IPS DF 6.9 (cell line): Measurements from ENCODE around the gene PLCB1.

Experiments
- DNase-seq: peaks from one replicate; pipeline ENCODE4 v3.0.0-alpha.2; 2013; ENCODE audit warnings: low read depth, low spot score
- H3K27ac ChIP-seq: one replicate; pipeline ENCODE4 v1.5.1; 2013; ENCODE audit warnings: low read length, control low read depth
- H3K27me3 ChIP-seq: 2 replicates; pipeline ENCODE4 v1.6.1; 2013; ENCODE audit warnings: mild to moderate bottlenecking, low read length; ENCODE audit not compliant: control insufficient read depth, insufficient read depth
- H3K36me3 ChIP-seq: 2 replicates; pipeline ENCODE4 v1.6.1; 2013; ENCODE audit warnings: low read length; ENCODE audit not compliant: control insufficient read depth, insufficient read depth
- H3K4me1 ChIP-seq: 2 replicates; pipeline ENCODE4 v1.6.1; 2013; ENCODE audit warnings: low read length; ENCODE audit not compliant: control insufficient read depth, insufficient read depth
- H3K4me3 ChIP-seq: 2 replicates; pipeline ENCODE4 v1.5.1; 2013; ENCODE audit warnings: mild to moderate bottlenecking, low read length
- H3K9me3 ChIP-seq: 2 replicates; pipeline ENCODE4 v1.6.1; 2013; ENCODE audit warnings: low read length, inconsistent platforms; ENCODE audit not compliant: control insufficient read depth, insufficient read depth
- WGBS: extraction: QIAGEN DNeasy Blood & Tissue Kit; methylation state at CpG from one replicate; pipeline ENCODE4 v1.1.7; 2013; ENCODE audit warnings: mixed read lengths, missing lambda C conversion rate; ENCODE audit not compliant: insufficient read length, insufficient coverage; 5-methylcytosine and 5-hydroxymethylcytosine counted together

PLCB1 gene

DNA sequence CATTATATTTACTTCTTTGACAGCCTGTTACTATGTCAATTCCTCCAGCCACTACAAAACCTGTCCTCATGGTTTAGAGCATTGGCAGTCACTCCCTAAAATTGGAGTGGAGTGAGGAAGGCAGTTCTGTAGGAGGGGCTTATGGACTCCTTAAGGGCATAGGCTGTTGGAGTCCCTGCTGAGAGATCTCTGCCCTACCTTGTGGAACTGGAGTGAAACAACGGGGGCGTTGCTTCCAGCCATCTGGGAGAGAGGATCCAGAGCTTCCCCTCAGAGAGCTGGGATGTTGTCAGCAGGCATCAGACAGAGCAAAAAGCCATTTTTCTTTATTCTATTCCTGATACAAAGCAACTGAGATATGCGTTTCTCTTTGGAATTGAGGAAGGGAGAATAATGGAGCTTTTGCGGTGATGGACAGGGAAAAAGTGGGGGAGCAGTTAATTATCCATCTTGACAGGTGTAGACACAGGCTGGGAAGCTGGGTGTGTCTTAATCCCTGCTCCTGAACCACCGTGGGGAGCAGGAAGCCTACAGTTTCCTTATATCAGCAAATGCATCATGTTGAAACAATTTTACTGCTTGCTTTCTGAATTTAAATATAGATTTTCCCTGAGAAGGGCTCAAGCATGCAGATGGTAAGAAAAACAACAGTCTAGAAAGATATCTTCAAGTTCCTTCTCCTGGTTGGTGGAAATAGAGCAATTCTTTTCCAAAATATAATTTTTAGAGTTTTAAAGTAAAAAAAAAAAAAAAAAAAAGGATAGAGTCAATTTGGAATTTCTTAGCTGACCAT, 402.5 kb downstream of the PLCB1 start:
- DNase-seq, result no peak
- no peaks in the 10 kb centered on the region for H3K4me1 ChIP-seq
- no peaks in the 10 kb centered on the region for H3K36me3 ChIP-seq
- no peaks in the 10 kb centered on the region for H3K9me3 ChIP-seq
- no peaks in the 10 kb centered on the region for H3K27me3 ChIP-seq
- H3K4me3 ChIP-seq, result no peak overlapping the region
- no peak overlapping the region for H3K27ac ChIP-seq
- no CpG with 5 or more reads among the region's 5 CpGs for WGBS

DNA sequence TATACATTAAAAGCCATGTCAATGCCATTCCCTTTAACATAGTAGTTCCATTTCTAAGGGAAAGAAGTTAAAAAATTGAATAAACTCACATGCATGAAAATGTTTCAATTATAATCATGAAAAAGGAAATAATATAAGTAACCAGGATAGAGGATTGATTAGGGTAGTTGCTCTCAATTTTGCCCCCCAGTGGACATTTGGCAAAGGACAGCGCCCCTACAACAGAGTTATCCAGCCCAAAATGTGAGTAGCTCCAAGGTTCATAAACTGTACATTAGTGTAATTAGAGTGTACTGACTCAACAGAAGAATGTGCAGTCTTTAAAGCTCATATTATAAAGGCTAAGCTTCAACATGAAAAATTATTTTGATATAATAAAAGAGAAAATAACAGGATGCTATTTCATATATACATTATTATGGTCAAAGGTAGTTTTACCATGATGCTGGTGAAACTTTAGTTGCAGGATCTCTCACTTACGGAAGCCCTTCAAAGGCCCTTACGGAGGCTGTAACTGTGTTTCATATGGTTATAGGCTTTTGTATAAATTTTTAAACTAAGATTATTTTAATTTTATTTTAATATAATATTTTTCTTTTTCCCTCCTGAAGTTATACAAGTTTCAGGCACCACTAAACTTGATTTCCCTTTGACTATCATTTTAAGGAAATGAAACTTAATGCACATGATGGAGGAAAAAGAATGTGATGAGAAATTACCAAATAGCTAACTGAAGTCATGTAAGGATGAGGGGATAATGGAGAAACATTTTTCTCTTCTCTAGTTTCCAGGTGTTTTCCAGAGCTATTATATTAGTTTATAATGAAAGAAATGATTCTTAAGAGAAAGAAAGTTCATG, 403.6 kb downstream of the PLCB1 start:
- no peaks in the 10 kb centered on the region for H3K27me3 ChIP-seq
- H3K4me1 ChIP-seq, result no peaks in the 10 kb centered on the region
- H3K4me3 ChIP-seq, result no peak overlapping the region
- H3K36me3 ChIP-seq, result no peaks in the 10 kb centered on the region
- H3K9me3 ChIP-seq, result no peaks in the 10 kb centered on the region
- H3K27ac ChIP-seq, result no peak overlapping the region
- no CpG with 5 or more reads among the region's 3 CpGs for WGBS
- peak; percentile 2 for DNase-seq

- H3K4me1 ChIP-seq, result no peaks in the 10 kb centered on the region
- H3K9me3 ChIP-seq, result no peaks in the 10 kb centered on the region
- no peak overlapping the region for H3K27ac ChIP-seq
- no peak for DNase-seq
- H3K27me3 ChIP-seq, result no peaks in the 10 kb centered on the region
- no peak overlapping the region for H3K4me3 ChIP-seq
- no CpG with 5 or more reads among the region's 5 CpGs for WGBS
- H3K36me3 ChIP-seq, result no peaks in the 10 kb centered on the region
Observed at GRCh38 chr20:8536262-8536618, 404.2 kb downstream of the PLCB1 start.

- H3K9me3 ChIP-seq, result no peaks in the 10 kb centered on the region
- H3K4me1 ChIP-seq, result no peaks in the 10 kb centered on the region
- no peaks in the 10 kb centered on the region for H3K36me3 ChIP-seq
- no peaks in the 10 kb centered on the region; the same call in 1 of the 2 replicates for H3K27me3 ChIP-seq
- no peak overlapping the region for H3K27ac ChIP-seq
- no peak for DNase-seq
- H3K4me3 ChIP-seq, result no peak overlapping the region
Observed at GRCh38 chr20:8540466-8540865, 408.4 kb downstream of the PLCB1 start.

DNA sequence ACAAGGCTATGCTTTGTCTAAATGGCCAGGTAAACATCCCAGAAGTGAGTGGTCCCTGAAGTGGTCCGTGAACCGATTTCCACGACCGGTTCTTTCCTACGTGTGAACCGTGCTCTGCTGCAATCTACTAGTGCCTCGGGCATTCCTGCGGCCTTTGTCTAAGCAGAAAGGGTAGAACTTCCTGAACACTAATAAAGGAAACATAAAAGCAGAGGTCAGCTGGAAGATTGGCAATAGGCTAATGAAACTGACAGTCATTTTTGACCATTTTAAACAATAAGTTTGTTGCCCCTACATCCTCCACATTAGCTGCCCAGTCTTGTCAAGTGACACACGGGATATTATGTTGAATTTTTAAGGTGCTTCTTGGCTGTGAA, 410.0 kb downstream of the PLCB1 start:
- no peak for DNase-seq
- H3K36me3 ChIP-seq, result no peaks in the 10 kb centered on the region
- H3K27me3 ChIP-seq, result no peaks in the 10 kb centered on the region; the same call in 1 of the 2 replicates
- no peaks in the 10 kb centered on the region for H3K4me1 ChIP-seq
- H3K27ac ChIP-seq, result no peak overlapping the region
- no peaks in the 10 kb centered on the region for H3K9me3 ChIP-seq
- no CpG with 5 or more reads among the region's 9 CpGs for WGBS
- H3K4me3 ChIP-seq, result no peak overlapping the region

DNA sequence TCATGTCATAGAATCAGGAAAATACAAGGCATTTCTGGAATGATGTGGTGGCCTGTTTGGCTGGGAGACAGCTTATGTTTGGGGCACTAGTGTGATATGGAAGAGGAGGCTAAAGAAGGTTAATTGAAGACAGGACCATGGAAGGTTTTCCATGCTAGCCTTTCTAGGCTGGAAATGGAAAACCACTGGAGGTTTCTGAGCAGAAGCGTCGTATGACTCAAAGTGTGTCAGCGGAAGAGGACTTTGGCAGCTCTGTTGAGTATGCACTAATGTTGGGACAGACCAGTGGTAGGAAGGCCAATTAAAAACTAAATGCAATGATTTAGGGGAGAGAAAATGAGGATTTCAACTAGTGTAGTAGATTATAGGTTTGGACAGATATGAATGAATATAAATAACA, 413.1 kb downstream of the PLCB1 start:
- Histone ChIP-seq H3K36me3 (no peaks in the 10 kb centered on the region), H3K4me1 (no peaks in the 10 kb centered on the region), H3K27me3 (no peaks in the 10 kb centered on the region; the same call in 1 of the 2 replicates), H3K4me3 (no peak overlapping the region), H3K27ac (no peak overlapping the region), H3K9me3 (no peaks in the 10 kb centered on the region)
- no peak for DNase-seq
- WGBS, result no CpG with 5 or more reads among the region's 3 CpGs

DNA sequence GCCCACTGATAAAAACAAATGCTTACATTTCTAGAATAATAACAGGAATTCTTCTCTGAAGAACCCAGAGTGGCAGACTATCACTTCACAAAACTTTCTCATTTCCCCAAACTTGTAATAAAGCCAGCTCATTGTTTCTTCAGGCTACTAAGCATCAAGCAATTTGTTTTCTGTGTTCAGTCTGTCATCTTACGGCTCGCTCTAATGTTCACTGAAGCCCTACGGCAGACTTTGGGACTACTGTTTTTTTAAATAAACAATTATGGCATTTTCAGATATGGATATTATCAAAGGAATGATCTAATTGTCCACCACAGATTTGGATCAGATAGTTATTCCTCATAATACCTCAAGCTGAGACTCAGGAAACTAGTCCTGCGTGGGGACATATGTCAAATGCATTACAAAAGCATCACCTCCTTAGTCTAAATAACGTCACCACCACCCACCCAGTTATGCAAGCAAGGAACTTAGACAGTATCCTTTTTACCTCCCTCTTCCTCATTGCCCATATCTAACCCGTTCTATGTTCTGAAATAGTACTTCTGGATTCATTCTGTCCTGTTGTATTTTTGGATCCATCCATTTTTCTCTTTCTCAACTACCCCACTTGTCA, 415.1 kb downstream of the PLCB1 start:
- Histone ChIP-seq H3K9me3 (no peaks in the 10 kb centered on the region), H3K36me3 (no peaks in the 10 kb centered on the region), H3K27ac (no peak overlapping the region), H3K27me3 (no peaks in the 10 kb centered on the region; the same call in 1 of the 2 replicates), H3K4me3 (no peak overlapping the region), H3K4me1 (no peaks in the 10 kb centered on the region)
- WGBS, result no CpG with 5 or more reads among the region's 6 CpGs
- DNase-seq, result no peak

DNA sequence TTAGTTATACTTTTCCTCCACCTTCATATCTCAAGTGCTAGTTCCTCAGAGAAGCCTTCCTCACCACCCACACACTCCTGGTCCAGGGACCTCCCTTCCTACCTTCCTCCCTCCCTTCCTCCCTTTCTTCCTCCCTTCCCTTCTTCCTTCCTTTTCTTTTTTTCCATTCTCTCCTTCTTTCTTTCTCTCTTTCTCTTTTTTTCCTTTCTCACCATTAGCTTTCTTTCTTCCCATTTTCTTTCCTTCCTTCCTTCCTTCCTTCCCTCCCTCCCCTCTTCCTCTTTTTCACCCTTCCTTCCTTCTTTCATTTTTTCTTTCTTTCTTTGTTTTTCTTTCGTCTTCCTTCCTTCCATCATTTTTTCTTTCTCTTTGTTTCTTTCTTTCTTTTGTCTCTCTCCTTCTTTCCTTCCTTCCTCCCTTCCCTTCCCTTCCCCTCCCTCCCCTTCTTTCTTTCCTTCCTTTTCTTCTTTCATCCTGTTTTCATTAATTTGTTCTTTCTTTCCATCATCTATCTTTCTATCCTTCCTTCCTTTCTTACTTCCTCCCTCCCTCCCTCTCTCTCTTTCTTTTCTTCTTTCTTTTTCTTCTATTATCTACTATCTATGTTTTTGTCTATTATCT, 416.0 kb downstream of the PLCB1 start:
- no peaks in the 10 kb centered on the region for H3K4me1 ChIP-seq

GRCh38 chr20:8549192-8549591, 417.1 kb downstream of the PLCB1 start:
- WGBS, result no CpG with 5 or more reads among the region's 3 CpGs
- Histone ChIP-seq H3K4me1 (no peaks in the 10 kb centered on the region), H3K27me3 (no peaks in the 10 kb centered on the region; the same call in 1 of the 2 replicates), H3K9me3 (no peaks in the 10 kb centered on the region), H3K4me3 (no peak overlapping the region), H3K27ac (no peak overlapping the region), H3K36me3 (no peaks in the 10 kb centered on the region)
- DNase-seq, result no peak

More for the DNA sequence above, 416.0 kb downstream of the PLCB1 start:
- no peaks in the 10 kb centered on the region; the same call in 1 of the 2 replicates for H3K27me3 ChIP-seq
- WGBS, result no CpG with 5 or more reads among the region's 1 CpG
- H3K27ac ChIP-seq, result no peak overlapping the region
- H3K9me3 ChIP-seq, result no peaks in the 10 kb centered on the region
- no peak for DNase-seq
- H3K4me3 ChIP-seq, result no peak overlapping the region
- no peaks in the 10 kb centered on the region for H3K36me3 ChIP-seq

DNA sequence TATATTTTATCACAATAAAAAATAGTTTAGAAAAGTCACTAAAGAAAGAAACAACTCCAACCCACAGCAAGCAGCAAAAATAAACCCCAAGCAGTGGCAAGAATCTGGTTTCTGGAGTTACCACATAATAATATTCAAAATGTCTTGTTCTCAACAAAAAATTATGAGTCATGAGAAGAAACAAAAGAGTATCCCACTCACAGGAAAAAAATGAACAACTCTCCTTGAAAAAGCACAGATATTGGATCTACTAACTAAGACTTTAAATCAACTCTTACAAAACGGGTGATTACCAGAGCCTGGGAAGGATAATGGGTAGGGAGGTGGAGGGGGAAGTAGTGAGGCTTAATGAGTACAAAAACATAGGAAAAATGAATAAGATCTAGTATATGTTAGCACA, 425.6 kb downstream of the PLCB1 start:
- no CpG with 5 or more reads among the region's 1 CpG for WGBS

More for the DNA sequence above, 425.6 kb downstream of the PLCB1 start:
- no peaks in the 10 kb centered on the region for H3K36me3 ChIP-seq
- no peaks in the 10 kb centered on the region for H3K27me3 ChIP-seq
- no peak overlapping the region for H3K27ac ChIP-seq
- no peaks in the 10 kb centered on the region for H3K9me3 ChIP-seq
- H3K4me3 ChIP-seq, result no peak overlapping the region
- DNase-seq, result no peak
- no peaks in the 10 kb centered on the region for H3K4me1 ChIP-seq
